Measurements from ENCODE around the gene TREX2. TPM values are rescaled to one million over a fixed set of nuclear protein-coding genes. Genes with fewer than 3 reads are reported as not detected.
A peak's percentile ranks its signal among the peaks of the same experiment; 100 is the strongest.

TREX2 gene
- total RNA-seq, 4 donors from 2014 or later = 1.1 to 3.1 (median 3.0) TPM; not detected in 1

DNA sequence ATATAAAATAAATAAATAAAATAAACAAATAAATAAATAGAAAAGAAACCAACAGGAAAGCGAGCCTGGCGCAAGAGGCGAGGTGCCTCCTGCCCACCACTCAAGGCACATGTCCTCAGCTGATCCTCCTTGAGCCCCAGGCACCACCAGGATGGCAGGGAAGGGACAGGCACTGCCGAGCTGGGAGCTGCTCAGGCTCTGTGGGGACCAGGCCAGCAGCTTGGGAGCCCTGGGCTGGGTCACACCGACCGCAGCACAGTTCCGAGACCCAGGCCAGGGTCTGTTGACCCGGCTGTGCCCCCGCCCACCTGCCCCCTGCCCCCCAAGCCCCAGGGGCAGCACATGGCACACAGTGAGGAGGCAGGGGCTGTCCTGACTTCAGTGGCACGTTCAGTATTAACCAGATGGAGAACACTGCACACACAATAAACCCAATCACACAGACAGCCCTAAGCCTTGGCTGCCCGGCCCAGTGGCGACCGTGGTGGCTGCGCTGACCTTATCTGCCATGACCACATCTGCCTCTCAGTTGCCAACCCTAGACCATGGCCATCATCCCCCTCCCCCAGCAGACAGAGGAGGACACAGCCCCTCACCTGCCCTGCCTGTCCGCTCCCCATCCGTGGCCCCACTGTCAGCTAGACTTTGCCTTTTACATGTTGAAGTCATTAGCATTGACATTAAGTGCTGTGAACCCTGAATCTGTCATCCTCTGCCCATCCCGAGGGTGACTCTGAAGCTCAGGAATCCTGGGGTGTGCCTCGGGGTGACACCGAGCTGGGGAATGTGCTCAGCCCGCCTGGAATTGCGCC is 2.9 kb upstream of the TREX2 start:
- Histone ChIP-seq H3K4me3 (no peak overlapping the region), H3K27ac (no peak overlapping the region), H3K27me3 (no peaks in the 10 kb centered on the region), H3K9me3 (no peaks in the 10 kb centered on the region), H3K4me1 (no peaks in the 10 kb centered on the region), H3K36me3 (no peaks in the 10 kb centered on the region)
- TF ChIP-seq, protein P1, sequence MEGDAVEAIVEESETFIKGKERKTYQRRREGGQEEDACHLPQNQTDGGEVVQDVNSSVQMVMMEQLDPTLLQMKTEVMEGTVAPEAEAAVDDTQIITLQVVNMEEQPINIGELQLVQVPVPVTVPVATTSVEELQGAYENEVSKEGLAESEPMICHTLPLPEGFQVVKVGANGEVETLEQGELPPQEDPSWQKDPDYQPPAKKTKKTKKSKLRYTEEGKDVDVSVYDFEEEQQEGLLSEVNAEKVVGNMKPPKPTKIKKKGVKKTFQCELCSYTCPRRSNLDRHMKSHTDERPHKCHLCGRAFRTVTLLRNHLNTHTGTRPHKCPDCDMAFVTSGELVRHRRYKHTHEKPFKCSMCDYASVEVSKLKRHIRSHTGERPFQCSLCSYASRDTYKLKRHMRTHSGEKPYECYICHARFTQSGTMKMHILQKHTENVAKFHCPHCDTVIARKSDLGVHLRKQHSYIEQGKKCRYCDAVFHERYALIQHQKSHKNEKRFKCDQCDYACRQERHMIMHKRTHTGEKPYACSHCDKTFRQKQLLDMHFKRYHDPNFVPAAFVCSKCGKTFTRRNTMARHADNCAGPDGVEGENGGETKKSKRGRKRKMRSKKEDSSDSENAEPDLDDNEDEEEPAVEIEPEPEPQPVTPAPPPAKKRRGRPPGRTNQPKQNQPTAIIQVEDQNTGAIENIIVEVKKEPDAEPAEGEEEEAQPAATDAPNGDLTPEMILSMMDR (IDR thresholded peaks at IDR 0.05) = no peak
- TF ChIP-seq POLR2A (IDR thresholded peaks at IDR 0.05) = no peak
- peak in 1 of 3 donors; percentile 30 for DNase-seq

DNA sequence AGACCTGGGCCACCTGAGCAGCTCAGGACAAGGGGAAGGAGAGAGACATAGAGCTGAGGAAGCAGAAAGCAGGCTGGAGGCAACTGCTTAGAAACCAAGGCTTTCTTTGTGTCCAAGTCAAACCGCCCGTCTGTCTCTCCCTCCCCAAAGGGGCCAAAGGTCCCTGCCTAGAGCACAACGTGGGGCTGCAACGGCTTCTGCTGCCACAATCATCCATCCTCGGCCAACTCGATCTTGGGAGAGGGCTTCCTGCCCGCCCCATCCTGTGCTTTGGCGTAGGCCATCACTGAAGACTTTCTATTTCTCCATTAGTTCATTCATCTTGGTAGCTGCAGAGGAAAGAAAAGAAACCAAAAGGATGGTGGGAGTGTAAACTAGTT is 1.7 kb upstream of the TREX2 start:
- peak in 1 of 3 donors; percentile 36 for DNase-seq
- Histone ChIP-seq H3K4me3 (no peak overlapping the region), H3K27me3 (no peaks in the 10 kb centered on the region), H3K4me1 (no peaks in the 10 kb centered on the region), H3K27ac (no peak overlapping the region), H3K36me3 (no peaks in the 10 kb centered on the region), H3K9me3 (no peaks in the 10 kb centered on the region)
- TF ChIP-seq POLR2A (IDR thresholded peaks at IDR 0.05) = no peak
- TF ChIP-seq, protein P1 (IDR thresholded peaks at IDR 0.05) = no peak

DNA sequence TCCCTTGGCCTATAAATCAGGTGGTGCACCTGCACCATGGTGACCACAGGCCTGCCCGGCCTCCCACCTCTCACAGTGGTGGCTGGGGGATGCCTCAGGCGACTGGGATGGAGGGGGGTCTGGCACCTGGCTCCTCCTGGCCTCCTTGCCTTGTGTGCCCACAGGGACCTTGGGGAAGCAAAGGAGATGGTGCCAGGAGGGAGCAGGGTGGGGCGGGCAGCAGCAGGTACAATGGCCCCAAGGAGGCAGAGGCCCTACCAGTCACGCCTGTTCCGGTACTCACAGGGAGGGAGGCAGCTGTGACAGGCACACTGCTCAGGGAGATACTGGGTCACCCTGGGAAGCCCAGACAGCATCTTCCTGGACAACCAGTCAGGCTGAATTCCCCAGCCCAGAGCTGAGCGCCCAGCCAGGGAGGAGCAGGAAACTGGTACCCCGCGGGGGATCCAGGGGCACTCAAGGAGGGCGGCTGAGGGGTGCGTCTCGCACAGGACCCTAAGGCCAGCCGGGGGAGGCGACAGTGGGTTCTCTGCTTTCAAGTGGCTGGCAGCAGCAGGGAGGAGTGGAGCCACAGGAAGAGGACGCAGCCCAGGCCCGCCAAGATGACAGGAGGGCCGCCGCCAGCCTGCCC is 1.2 kb upstream of the TREX2 start:
- Histone ChIP-seq H3K36me3 (no peaks in the 10 kb centered on the region), H3K27me3 (no peaks in the 10 kb centered on the region), H3K27ac (no peak overlapping the region), H3K4me1 (no peaks in the 10 kb centered on the region), H3K4me3 (no peak overlapping the region), H3K9me3 (no peaks in the 10 kb centered on the region)
- DNase-seq = peak in 1 of 3 donors; percentile 42
- TF ChIP-seq, protein P1 (IDR thresholded peaks at IDR 0.05) = no peak
- TF ChIP-seq POLR2A (IDR thresholded peaks at IDR 0.05) = no peak

DNA sequence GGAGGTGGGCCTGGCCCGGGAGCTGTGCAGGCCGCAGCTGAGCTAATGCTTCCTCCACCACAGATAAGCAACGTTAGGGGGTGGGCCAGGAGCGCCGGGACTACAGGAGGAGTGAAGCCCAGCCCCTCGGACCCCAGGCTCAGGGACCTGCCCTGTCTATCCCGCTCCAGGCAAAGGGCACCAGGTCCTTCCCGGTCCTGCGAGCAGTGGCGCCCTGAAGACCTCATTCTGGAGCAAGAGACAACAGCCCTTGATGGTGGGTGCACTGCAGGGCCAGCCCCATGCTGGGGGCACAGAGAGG is 730 bp upstream of the TREX2 start:
- no peaks in the 10 kb centered on the region for H3K4me1 ChIP-seq
- no peaks in the 10 kb centered on the region for H3K27me3 ChIP-seq
- no peak overlapping the region for H3K27ac ChIP-seq
- no peak for TF ChIP-seq POLR2A (IDR thresholded peaks at IDR 0.05)
- TF ChIP-seq, protein P1 (IDR thresholded peaks at IDR 0.05) = no peak
- no peak overlapping the region for H3K4me3 ChIP-seq
- DNase-seq = peak in 1 of 3 donors; percentile 34
- no peaks in the 10 kb centered on the region for H3K36me3 ChIP-seq
- no peaks in the 10 kb centered on the region for H3K9me3 ChIP-seq

DNA sequence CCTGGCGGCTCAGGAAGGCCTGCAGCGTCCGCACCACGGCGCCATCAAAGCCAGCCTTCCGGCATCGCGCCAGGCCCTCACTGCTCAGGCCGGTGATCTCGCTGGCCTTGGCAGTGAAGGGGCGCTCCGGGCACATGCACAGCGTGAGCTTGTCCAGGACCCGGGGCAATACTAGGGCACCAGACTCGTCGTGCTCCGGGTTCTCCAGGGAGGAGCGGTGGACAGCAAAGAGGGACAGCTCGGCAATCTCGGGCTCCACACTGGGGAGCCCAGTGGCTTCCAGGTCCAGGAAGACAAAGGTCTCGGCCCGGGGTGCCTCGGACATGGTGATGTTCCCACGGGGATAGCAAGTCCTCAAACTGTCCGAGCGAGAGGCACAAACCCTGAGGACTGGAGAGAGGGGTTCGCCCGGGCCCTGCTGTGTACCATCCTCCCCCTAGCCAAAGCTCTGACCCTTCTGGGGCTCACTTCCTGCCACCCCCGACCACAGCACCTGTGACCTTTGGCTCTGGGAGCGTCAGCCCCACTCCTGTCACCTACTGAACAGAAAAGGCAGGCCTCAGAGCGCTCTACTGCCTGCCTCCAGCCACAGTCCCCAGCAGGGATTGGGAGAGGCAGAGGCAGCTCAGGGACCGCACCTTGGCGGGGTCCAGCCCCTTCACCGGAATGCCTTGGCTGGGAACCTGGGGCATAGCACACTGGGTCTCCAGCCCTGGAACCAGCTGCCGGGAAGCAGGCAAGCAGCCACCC is 575 bp downstream of the TREX2 start:
- H3K27ac ChIP-seq = no peak overlapping the region

More for the DNA sequence above, 575 bp downstream of the TREX2 start:
- DNase-seq = peak in 1 of 3 donors; percentile 34
- Histone ChIP-seq H3K9me3 (no peaks in the 10 kb centered on the region), H3K4me3 (no peak overlapping the region), H3K4me1 (no peaks in the 10 kb centered on the region), H3K27me3 (no peaks in the 10 kb centered on the region), H3K36me3 (no peaks in the 10 kb centered on the region)
- no peak for TF ChIP-seq POLR2A (IDR thresholded peaks at IDR 0.05)
- TF ChIP-seq, protein P1 (IDR thresholded peaks at IDR 0.05) = no peak

Measured in Peyer's patch (tissue), 4 donors.